K562 treated with DMSO at 1 percent for 48 hours (cell line): ENCODE results near the gene PAQR4. TPM values are rescaled to one million over a fixed set of nuclear protein-coding genes. Genes with fewer than 3 reads are reported as not detected.

ENCODE experiments used
- total RNA-seq: library from RNA; unstranded; fragments of 300-600 nt; gene quantifications from 2 replicates; pipeline ENCODE4 v1.2.3, GENCODE V29; 2022; ENCODE audit warnings: low replicate concordance; ENCODE audit errors: extremely low read depth

The PAQR4 gene
- not detected in 2 replicates for total RNA-seq

DNA sequence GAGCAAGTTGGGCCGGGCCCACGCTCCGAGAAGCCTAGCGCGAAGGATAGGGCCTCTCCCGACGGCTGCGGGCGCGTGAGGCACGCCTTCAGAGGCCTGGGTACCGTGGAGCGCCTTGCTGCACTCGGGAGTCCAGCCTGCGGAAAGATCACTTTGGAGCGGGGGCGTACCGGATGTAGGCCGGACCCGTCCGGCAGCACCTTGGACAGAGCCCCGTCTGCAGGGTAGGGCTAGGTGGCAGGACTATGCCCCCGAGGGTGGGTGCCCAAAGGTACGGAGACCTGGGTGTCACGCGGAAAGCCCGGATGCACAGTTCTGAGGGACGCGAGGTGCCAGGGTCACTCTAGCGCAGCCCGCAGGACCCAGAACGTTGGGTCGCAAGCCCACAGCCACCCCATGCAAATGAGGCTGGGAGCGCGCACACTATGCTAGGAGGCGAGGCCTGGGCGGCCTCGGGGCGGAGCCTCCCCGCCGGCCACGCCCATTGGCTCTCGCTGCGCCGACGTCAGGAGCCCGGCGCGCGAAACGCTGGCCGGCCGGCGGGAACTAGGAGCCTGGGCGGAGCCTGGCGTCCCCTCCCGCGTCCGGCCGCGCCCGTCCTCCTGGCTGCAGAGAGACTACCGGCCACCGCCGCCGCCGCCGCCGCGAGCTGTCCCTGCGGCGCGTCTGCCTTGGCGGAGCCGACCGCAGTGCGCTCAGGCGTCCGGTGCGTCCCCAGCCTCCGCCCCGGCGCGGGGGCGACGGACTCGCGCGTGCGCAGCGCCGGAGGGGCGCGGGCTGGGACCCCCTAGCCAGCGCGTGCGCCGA lies at the start of gene PAQR4:
Gene PAQR4 (plus strand): TSS at position 611 of the 807 bp plus-strand sequence. CDS start 327 bp downstream, outside the sequence.

DNA sequence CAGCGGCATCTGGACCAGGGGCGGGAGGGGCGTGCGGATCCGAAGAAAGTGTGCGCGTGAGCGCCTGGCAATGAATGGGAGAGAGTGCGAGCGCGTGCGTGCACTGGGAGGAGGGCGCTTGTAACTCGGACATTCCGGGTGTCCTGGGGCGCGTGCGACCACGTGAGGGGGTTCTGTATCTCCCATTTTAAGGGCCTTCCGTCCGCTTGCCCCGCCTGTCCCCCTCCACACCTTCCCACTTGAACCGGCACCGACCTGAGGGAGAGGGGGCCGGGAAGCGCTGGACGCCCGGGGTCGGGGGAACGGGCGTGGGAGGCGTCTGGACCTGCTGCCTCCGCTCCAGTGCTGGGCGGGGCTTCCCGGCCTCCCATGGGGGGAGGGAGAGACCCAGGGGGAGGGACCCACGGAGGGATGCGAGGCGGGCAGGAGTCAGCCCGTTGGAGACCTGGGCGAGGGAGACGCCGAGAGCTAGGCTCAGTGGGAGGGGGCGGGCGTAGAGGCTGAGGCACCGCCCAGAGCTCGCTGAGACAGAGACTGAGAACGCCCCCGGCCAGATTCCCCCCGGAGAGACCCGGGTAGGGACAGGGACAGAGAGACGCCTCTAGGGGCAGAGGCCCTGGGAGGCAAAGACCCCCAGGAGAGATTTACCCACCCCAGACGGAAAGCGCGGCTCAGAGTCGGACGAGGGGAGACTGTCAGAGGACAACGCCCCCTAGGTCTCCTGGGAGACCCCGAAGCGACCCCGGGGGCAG lies 5.2 kb upstream of the PAQR4 start, which contains the start of gene KREMEN2:
Gene KREMEN2 (plus strand): TSS at position 553 of the 752 bp plus-strand sequence. CDS start 246 bp downstream, outside the sequence.

DNA sequence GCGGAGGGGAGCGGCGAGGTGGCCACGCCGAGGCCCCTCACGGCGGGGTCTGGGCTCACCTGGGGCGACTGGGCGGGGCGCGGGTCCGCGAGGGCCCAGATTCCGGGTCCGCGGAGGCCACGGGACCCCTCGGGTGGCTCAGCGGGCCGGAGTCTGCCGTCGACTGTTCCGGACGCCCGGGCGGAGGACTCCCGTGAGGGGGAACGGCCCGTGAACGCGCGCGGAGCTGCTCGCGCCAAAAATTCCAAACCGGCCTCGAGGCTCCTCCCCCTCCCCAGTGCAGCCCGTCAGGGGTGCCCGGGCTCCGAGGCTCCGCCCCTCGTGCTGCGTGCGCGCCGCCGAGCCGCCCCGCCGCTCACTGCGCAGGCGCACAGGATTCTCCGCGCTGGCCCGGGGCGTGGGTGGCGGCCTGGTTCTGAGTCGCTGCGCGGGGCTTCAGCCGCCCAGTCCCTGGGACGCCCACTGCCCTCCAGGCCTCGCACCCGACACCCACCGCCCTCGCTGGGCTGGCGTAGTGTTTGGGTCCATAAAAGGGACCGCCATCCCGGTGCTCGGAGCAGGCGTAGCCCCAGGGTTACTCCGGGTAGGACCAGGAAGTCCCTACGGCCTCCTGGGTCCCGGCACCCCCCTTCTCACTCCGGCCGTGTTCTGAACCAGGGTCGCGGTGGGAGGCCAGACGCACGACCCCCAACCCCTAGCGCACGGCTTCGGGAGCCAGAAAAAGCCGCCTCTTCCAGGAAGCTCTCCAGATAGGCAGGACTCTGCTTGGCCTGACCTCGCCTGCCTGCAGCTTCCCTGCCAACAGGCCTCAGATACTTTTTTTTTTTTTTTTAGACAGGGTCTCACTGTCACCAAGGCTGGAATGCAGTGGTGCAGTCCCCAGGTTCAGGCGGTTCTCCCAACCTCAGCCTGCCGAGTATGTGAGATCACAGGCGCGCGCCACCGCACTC lies 11.4 kb downstream of the PAQR4 start, which contains the start of gene PKMYT1:
Gene PKMYT1 (minus strand): TSS at position 220 of the 950 bp plus-strand sequence. CDS start 789 bp downstream, outside the sequence.

DNA sequence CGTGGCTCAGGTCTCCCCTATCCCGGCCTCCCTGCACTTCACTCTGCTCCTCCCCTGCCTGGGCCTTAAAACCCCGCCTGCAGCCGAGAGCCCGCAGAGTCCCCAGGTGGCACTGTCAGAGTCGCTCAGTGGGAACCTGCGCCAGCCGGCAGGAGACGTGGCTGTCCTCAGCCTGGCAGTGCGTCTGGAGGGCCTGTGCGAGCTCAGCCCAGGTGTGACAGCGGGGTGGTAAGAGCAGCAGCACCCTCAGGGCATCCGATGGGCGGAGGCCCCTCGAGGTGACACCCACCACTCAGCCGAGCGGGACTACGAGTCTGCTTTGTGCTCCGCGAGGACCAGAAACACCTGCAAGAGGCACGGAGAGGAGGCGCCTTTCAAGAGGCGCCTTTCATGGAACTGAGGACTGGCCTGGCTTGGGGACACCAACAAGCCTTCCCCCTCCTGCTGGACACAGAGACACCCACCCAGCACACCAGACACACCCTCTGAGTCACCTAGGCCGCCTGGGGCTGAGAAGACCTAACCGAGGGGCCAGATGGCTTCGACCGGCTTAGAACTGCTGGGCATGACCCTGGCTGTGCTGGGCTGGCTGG lies 43.8 kb downstream of the PAQR4 start, which contains the start of gene CLDN9:
Gene CLDN9 (plus strand): TSS at position 96 of the 593 bp plus-strand sequence. CDS start 440 bp downstream, at position 536.

DNA sequence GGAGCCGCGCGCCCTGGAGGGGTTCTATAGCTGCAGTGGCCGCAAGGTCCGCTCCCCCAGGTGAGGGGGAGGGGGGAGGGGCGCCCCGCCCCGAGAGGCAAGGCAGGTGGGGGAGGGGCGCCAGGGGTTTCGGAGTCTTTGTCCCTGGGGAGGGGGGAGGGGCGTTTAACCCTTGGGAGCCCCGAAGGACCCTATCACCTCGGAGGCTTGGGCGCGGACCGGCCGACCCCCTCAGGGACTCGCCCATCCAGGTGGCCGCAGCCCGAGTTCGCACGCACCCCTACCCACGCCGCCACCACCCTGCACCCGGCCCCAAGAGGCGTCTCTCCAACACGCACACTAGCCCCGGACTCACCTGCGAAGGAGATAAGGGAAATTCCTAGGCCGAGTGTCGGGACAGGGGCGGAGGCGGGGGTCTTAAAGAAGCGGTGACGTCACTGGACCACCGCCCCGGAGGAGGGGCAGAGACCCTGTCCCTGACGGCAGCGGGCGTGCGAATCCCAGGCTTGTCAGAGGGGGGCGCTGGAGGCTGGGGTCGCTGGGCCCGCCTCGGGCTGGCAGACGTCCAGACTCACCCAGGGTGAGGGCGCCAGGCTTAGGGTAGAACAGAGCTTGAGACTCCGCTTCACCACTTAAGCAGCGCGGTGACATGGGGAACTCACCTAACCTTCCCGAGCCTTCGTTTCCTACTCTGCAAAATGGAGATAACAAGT lies 48.8 kb downstream of the PAQR4 start, which contains the start of gene CLDN6:
Gene CLDN6 (minus strand): TSS at position 390 of the 713 bp plus-strand sequence. CDS start 2,162 bp downstream, outside the sequence.

DNA sequence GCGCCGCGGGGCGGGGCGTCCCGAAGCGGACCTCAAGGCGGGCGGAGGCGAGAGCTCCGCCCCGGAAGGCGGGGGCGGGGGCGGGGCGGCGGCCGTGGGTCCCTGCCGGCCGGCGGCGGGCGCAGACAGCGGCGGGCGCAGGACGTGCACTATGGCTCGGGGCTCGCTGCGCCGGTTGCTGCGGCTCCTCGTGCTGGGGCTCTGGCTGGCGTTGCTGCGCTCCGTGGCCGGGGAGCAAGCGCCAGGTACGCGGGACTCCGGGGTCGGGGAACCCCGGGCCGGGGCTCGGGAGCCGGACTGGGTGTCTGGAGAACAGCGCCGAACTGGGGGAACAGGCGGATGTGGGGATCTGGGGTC lies 51.1 kb downstream of the PAQR4 start, which contains the start of gene TNFRSF12A:
Gene TNFRSF12A (plus strand): TSS at position 122 of the 357 bp plus-strand sequence. CDS start 30 bp downstream, at position 152.

Other genes with a start within 250 kb of the PAQR4 start
- gene PRSS27, start 249.1 kb upstream of the PAQR4 start, total RNA-seq, result not detected in 2 replicates
- gene SRRM2, start 216.7 kb upstream of the PAQR4 start, total RNA-seq, result 132 TPM in 1 of 2 replicates, not detected in the other
- not detected in 2 replicates for gene ELOB, start 192.1 kb upstream of the PAQR4 start, total RNA-seq
- not detected in 2 replicates for gene PRSS33, start 181.8 kb upstream of the PAQR4 start, total RNA-seq
- not detected in 2 replicates for gene PRSS41, start 170.9 kb upstream of the PAQR4 start, total RNA-seq
- not detected in 2 replicates for gene PRSS21, start 152.1 kb upstream of the PAQR4 start, total RNA-seq
- not detected in 2 replicates for gene ZG16B, start 139.0 kb upstream of the PAQR4 start, total RNA-seq
- not detected in 2 replicates for gene PRSS22, start 111.2 kb upstream of the PAQR4 start, total RNA-seq
- gene FLYWCH2, start 86.1 kb upstream of the PAQR4 start, total RNA-seq, result not detected in 2 replicates
- gene FLYWCH1, start 57.4 kb upstream of the PAQR4 start, total RNA-seq, result not detected in 2 replicates
- not detected in 2 replicates for gene KREMEN2, start 5.1 kb upstream of the PAQR4 start, total RNA-seq
- not detected in 2 replicates for gene PKMYT1, start 11.1 kb downstream of the PAQR4 start, total RNA-seq
- not detected in 2 replicates for gene CLDN9, start 43.6 kb downstream of the PAQR4 start, total RNA-seq
- not detected in 2 replicates for gene CLDN6, start 48.8 kb downstream of the PAQR4 start, total RNA-seq
- gene TNFRSF12A, start 51.0 kb downstream of the PAQR4 start, total RNA-seq, result not detected in 2 replicates
- not detected in 2 replicates for gene HCFC1R1, start 54.6 kb downstream of the PAQR4 start, total RNA-seq
- gene THOC6, start 54.7 kb downstream of the PAQR4 start, total RNA-seq, result not detected in 2 replicates
- gene BICDL2, start 67.6 kb downstream of the PAQR4 start, total RNA-seq, result not detected in 2 replicates
- not detected in 2 replicates for gene MMP25, start 77.2 kb downstream of the PAQR4 start, total RNA-seq
- not detected in 2 replicates for gene IL32, start 96.3 kb downstream of the PAQR4 start, total RNA-seq
- gene ZSCAN10, start 129.9 kb downstream of the PAQR4 start, total RNA-seq, result not detected in 2 replicates
- gene ZNF205, start 143.2 kb downstream of the PAQR4 start, total RNA-seq, result not detected in 2 replicates
- gene ZNF213, start 165.7 kb downstream of the PAQR4 start, total RNA-seq, result not detected in 2 replicates
- gene OR1F1, start 218.9 kb downstream of the PAQR4 start, total RNA-seq, result not detected in 2 replicates